Measurements from ENCODE around the gene MFF. TPM values are rescaled to one million over a fixed set of nuclear protein-coding genes. Genes with fewer than 3 reads are reported as not detected.
A peak's percentile ranks its signal among the peaks of the same experiment; 100 is the strongest.
"Not testable (repeated sequence)": the region's sequence is repeated elsewhere in the genome, so short reads cannot be mapped to it uniquely, and the experiment has no call there.

Gene MFF
- total RNA-seq, 1 donor from 2014 or later: 63.4 TPM

- H3K27me3 ChIP-seq (ENCODE audit: control insufficient read depth, insufficient read depth, low read length): no peaks in the 10 kb centered on the region
- no peak for DNase-seq (ENCODE audit: low read depth)
- TF ChIP-seq CTCF (IDR thresholded peaks at IDR 0.05; ENCODE audit: insufficient read depth, low read length, severe bottlenecking): no peak
- H3K4me3 ChIP-seq (ENCODE audit: low read depth, low read length): no peak overlapping the region
- FAIRE-seq: no peak
- H3K36me3 ChIP-seq (ENCODE audit: control insufficient read depth, insufficient read depth, low read length): peaks cover 2% of the 10 kb centered on the region
These were observed 23.3 kb downstream of the MFF start for GRCh38 chr2:227348324-227348723.

- Histone ChIP-seq H3K27me3 (ENCODE audit: control insufficient read depth, insufficient read depth, low read length) (no peaks in the 10 kb centered on the region), H3K36me3 (ENCODE audit: control insufficient read depth, insufficient read depth, low read length) (peaks cover 2% of the 10 kb centered on the region), H3K4me3 (ENCODE audit: low read depth, low read length) (no peak overlapping the region)
- no peak for FAIRE-seq
- DNase-seq (ENCODE audit: low read depth): no peak
- no peak for TF ChIP-seq CTCF (IDR thresholded peaks at IDR 0.05; ENCODE audit: insufficient read depth, low read length, severe bottlenecking)
These were observed 25.1 kb downstream of the MFF start for GRCh38 chr2:227349989-227350612.

- no peak overlapping the region for H3K4me3 ChIP-seq (ENCODE audit: low read depth, low read length)
- TF ChIP-seq CTCF (IDR thresholded peaks at IDR 0.05; ENCODE audit: insufficient read depth, low read length, severe bottlenecking): no peak
- H3K27me3 ChIP-seq (ENCODE audit: control insufficient read depth, insufficient read depth, low read length): no peaks in the 10 kb centered on the region
- no peak for FAIRE-seq
- DNase-seq (ENCODE audit: low read depth): no peak
- H3K36me3 ChIP-seq (ENCODE audit: control insufficient read depth, insufficient read depth, low read length): peaks cover 3% of the 10 kb centered on the region
These were observed 26.6 kb downstream of the MFF start for GRCh38 chr2:227351639-227352038.

GRCh38 chr2:227360351-227360750 is 35.3 kb downstream of the MFF start:
- DNase-seq (ENCODE audit: low read depth) (no peak), FAIRE-seq (no peak)
- TF ChIP-seq CTCF (IDR thresholded peaks at IDR 0.05; ENCODE audit: insufficient read depth, low read length, severe bottlenecking): no peak
- H3K27me3 ChIP-seq (ENCODE audit: control insufficient read depth, insufficient read depth, low read length): no peaks in the 10 kb centered on the region
- H3K36me3 ChIP-seq (ENCODE audit: control insufficient read depth, insufficient read depth, low read length): peaks cover 2% of the 10 kb centered on the region
- no peak overlapping the region for H3K4me3 ChIP-seq (ENCODE audit: low read depth, low read length)

- H3K27me3 ChIP-seq (ENCODE audit: control insufficient read depth, insufficient read depth, low read length): no peaks in the 10 kb centered on the region
- DNase-seq (ENCODE audit: low read depth) (peak; percentile 7), FAIRE-seq (no peak)
- H3K4me3 ChIP-seq (ENCODE audit: low read depth, low read length): no peak overlapping the region
- no peaks in the 10 kb centered on the region for H3K36me3 ChIP-seq (ENCODE audit: control insufficient read depth, insufficient read depth, low read length)
- TF ChIP-seq CTCF (IDR thresholded peaks at IDR 0.05; ENCODE audit: insufficient read depth, low read length, severe bottlenecking): peak; percentile 8
These were observed 38.7 kb downstream of the MFF start for GRCh38 chr2:227363756-227364155.

- not testable (repeated sequence) for FAIRE-seq; DNase-seq (ENCODE audit: low read depth); H3K36me3 ChIP-seq (ENCODE audit: control insufficient read depth, insufficient read depth, low read length); H3K4me3 ChIP-seq (ENCODE audit: low read depth, low read length); H3K27me3 ChIP-seq (ENCODE audit: control insufficient read depth, insufficient read depth, low read length)
These were observed 39.7 kb downstream of the MFF start for GRCh38 chr2:227364585-227365263.

Data from bronchial epithelial cell (primary cell).